Measurements from ENCODE around the gene PRR14L.

The PRR14L gene

DNA sequence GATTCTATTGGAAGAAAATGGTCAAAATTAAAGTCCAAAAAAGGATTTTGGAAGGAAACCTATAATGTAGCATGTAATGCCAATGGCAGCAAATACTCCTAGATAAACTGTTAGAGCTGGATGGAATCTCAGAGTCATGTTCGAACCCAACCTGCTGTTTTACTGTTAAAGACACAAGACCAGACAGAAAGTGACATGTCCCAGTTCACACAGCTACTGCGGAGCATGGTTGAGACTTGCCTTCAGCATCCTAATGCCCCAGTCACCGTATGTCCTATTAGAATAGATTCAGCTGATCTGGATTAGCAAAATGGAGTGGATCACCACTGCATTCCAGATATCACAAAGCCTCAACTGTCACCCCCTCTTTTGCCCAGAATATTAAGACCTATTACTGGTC is 102.9 kb downstream of the PRR14L start:
- in situ Hi-C loops (cut with HindIII; ENCODE audit: low sequenced_read_pairs), result no loop called here

DNA sequence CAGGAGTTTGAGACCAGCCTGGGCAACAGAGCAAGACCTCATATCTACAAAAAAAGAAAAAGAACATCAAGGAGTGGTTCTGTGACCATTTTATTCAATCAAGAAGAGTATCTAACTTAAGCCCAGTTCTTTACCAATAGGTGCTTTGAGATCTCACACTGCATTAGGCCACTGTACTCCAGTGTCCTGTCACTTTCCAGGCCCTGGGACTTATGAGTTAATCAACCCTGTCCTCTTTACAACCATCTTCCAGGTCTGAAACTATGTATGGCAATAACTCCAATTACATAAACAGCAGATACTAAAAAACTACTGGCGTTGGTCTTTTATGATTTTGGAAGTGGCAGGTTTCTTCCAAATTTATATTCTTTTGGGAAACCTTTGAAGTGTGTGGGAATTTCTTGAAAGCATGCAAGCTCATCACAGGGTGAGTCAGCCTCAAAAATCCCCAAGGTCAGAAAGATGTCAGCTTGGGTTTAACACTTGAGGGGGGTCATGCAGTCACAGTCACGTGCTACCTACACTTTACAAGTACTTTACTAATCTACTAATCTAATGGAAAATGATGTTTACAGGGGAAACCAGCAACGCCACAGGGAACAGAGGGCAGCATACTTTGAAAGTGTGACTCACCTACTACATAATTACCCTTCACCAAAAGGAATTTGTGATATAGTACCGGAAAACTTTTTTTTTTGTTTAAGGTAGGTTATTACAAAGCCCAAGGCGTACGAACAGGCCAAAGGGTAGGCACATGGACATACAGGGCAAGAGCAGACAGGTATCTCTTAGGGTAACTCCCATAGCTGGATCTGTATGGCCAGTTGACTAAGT is 103.5 kb downstream of the PRR14L start:
- in situ Hi-C loops (cut with HindIII; ENCODE audit: low sequenced_read_pairs), result no loop called here

DNA sequence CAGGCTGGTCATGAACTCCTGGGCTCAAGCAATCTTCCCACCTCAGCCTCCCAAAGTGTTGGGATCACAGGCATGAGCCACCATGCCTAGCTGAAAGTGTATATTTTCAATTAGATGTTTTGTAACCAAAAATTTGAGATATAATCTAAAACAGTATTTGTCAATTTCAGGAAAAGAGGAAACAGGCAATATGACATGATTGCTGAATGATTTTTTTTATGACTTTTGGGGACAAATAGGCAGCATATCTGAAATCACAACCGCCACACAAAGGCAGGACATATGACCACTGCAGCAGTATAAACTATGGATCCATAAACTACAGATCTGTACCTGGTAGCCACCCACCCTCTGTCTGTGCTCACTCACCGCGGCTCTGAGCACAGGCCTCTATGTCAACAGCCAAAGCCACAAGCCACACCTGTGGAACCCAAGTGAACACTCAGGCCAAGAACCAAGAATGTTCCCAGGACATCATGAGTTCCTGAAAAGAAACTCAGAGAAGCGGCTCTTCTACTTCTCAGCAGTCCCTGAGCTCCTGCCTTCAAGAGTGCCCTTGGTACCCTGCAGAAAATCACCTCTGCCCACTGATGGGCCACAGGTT is 110.4 kb downstream of the PRR14L start:
- in situ Hi-C loops (cut with HindIII; ENCODE audit: low sequenced_read_pairs), result no loop called here

DNA sequence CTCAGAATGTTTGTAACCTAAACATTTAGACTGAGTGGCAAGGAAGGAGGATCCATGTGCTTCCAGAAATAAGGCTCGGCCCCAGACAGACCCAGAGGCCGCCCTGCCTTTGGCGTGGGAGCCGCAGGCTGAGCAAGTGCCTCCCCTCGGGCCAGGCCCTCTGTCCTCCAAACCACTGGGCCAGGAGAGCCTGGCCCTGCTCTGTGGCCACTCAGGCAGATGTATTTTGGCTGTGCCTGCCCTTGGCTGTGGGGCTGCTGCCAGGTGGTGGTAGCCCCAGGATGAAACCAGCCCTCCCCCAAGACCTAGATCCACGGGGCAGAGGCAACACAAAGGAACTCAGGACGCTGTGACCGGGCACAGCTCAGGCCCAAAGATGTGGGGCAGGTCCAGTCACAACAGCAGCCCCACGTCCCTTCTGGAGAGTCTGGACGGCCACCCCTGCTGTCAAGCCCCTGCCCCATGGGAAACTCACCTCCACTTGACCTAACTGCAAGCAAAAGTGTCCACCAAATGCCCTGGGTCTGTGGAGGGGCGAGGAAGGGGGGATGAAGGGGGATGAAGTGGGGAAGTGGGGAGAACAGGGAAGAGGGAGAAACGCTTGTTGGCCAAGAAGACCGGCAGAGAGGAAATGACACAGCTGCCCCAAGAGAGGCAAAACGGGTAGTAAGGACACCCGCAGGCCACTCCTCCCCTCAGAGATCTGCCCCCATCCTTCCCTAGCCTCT is 111.9 kb downstream of the PRR14L start:
- in situ Hi-C loops (cut with HindIII; ENCODE audit: low sequenced_read_pairs), result no loop called here

DNA sequence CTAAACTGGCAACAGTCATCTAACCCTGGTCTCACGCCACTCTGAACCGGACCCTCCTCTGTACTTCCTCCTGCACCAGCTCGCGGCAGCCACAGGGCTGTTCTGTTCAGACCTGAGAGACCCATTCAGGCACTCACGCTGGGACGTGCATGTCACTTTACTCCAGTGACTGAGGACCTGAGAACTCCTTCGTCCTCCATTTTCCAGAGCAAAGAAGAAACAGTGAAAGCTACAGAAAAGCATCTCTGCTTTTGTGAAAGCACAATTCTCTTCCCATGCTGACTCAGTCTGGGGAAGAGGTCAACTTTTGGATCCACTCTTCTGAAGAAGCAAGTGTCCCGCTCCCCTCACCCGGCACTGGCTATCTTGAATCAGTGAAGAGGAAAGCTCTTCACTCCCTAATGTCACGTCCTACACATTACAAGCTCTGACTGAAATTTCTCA is 112.5 kb downstream of the PRR14L start:
- in situ Hi-C loops (cut with HindIII; ENCODE audit: low sequenced_read_pairs), result no loop called here

DNA sequence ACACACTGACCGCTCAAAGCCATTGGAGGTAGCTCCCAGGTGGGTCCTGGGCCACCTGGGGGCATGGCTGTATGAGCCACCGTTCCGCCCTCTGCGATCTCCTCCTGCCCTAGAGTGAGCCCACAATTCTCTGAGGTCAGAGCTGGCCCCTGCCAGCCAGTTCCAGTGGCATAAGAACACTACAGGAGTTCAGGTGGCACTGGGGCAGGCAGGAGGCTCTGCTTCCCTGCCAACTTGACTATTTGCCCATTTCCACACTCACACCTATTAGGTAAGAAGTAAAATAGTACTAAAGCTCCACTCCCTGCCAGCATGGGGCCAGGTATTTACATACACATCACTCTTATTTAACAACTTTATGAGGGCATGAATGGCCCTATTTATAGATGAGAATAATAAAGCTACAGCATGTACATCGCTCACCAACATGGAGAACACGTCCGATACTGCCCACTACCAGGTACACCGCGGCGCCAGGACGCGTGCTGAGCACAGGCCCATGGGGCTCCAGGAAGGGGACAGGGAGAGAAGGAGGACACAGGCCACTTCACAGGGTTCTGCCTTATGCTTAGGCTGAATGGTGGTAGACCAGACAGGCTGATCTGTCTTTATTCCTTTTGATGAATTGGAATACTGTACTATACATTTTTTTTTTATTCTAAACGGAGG is 114.2 kb downstream of the PRR14L start:
- in situ Hi-C loops (cut with HindIII; ENCODE audit: low sequenced_read_pairs), result no loop called here

DNA sequence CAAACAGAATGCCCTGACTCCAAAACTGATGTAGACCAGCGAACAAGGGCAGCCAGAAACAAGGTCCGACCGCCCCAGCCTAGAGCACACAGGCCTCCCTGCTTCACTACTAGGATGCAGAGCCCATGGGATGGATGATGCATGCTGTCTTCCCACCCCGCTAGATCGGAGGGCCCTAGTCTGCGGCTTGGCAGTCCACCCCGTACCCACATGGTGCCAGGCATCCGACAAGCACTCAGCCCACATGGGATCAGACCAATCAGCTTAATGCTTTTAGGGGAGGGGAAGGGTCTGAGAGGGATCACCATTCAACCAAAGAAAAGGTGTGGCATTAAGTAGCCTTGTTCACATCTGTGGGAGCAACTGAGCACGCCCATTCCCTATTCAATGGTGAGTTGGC is 118.5 kb downstream of the PRR14L start:
- in situ Hi-C loops (cut with HindIII; ENCODE audit: low sequenced_read_pairs), result no loop called here

Measured in endothelial cell of hepatic sinusoid (primary cell).